ENCODE measurements around the gene CLN3. TPM values are rescaled to one million over a fixed set of nuclear protein-coding genes. Genes with fewer than 3 reads are reported as not detected.
"Not testable (repeated sequence)": the region's sequence is repeated elsewhere in the genome, so short reads cannot be mapped to it uniquely, and the experiment has no call there.

CLN3 gene
- total RNA-seq, 1 donor from 2014 or later, result 10.4 TPM

GRCh38 chr16:28500476-28501180, 8.8 kb upstream of the CLN3 start:
- peaks cover 4 to 16% (median 6%) of the 10 kb centered on the region in 3 donors for H3K27me3 ChIP-seq (ENCODE audit: control insufficient read depth in 3 of 3, insufficient read depth in 3 of 3, low read length in 3 of 3)
- not testable (repeated sequence) for H3K4me3 ChIP-seq (ENCODE audit: low read length in 3 of 3)

GRCh38 chr16:28499854-28500253, 8.0 kb upstream of the CLN3 start:
- H3K9ac ChIP-seq (ENCODE audit: low read depth in 1 of 3, low read length in 3 of 3), result no peak overlapping the region
- H3K9me3 ChIP-seq (ENCODE audit: control insufficient read depth in 3 of 3, low read length in 3 of 3), result no peaks in the 10 kb centered on the region
- no peak overlapping the region for H3K27ac ChIP-seq (ENCODE audit: low read depth, low read length)
- peaks cover under 1 to 14% (median 5%) of the 10 kb centered on the region in 3 donors for H3K27me3 ChIP-seq (ENCODE audit: control insufficient read depth in 3 of 3, insufficient read depth in 3 of 3, low read length in 3 of 3)
- no peaks in the 10 kb centered on the region for H3K4me1 ChIP-seq (ENCODE audit: control insufficient read depth in 3 of 3, insufficient read depth in 3 of 3, low read length in 3 of 3)
- H3K4me3 ChIP-seq (ENCODE audit: low read length in 3 of 3), result no peak overlapping the region
- no peaks in the 10 kb centered on the region for H3K36me3 ChIP-seq (ENCODE audit: control insufficient read depth in 3 of 3, insufficient read depth in 3 of 3, low read length in 3 of 3)

More at GRCh38 chr16:28500476-28501180, 8.8 kb upstream of the CLN3 start:
- not testable (repeated sequence) for H3K9me3 ChIP-seq (ENCODE audit: control insufficient read depth in 3 of 3, low read length in 3 of 3); H3K27ac ChIP-seq (ENCODE audit: low read depth, low read length); H3K9ac ChIP-seq (ENCODE audit: low read depth in 1 of 3, low read length in 3 of 3); H3K4me1 ChIP-seq (ENCODE audit: control insufficient read depth in 3 of 3, insufficient read depth in 3 of 3, low read length in 3 of 3); H3K36me3 ChIP-seq (ENCODE audit: control insufficient read depth in 3 of 3, insufficient read depth in 3 of 3, low read length in 3 of 3)

- Histone ChIP-seq H3K27ac (ENCODE audit: low read depth, low read length) (no peak overlapping the region), H3K4me1 (ENCODE audit: control insufficient read depth in 3 of 3, insufficient read depth in 3 of 3, low read length in 3 of 3) (no peaks in the 10 kb centered on the region), H3K27me3 (ENCODE audit: control insufficient read depth in 3 of 3, insufficient read depth in 3 of 3, low read length in 3 of 3) (peaks cover 0 to 12% (median 5%) of the 10 kb centered on the region in 3 donors), H3K36me3 (ENCODE audit: control insufficient read depth in 3 of 3, insufficient read depth in 3 of 3, low read length in 3 of 3) (no peaks in the 10 kb centered on the region), H3K9ac (ENCODE audit: low read depth in 1 of 3, low read length in 3 of 3) (no peak overlapping the region), H3K4me3 (ENCODE audit: low read length in 3 of 3) (no peak overlapping the region), H3K9me3 (ENCODE audit: control insufficient read depth in 3 of 3, low read length in 3 of 3) (no peaks in the 10 kb centered on the region)
Observed at GRCh38 chr16:28498666-28499381, 7.0 kb upstream of the CLN3 start.

- H3K4me3 ChIP-seq (ENCODE audit: low read length in 3 of 3), result no peak overlapping the region
- H3K36me3 ChIP-seq (ENCODE audit: control insufficient read depth in 3 of 3, insufficient read depth in 3 of 3, low read length in 3 of 3), result no peaks in the 10 kb centered on the region
- H3K27ac ChIP-seq (ENCODE audit: low read depth, low read length), result no peak overlapping the region
- no peak overlapping the region for H3K9ac ChIP-seq (ENCODE audit: low read depth in 1 of 3, low read length in 3 of 3)
- peaks cover 0 to 12% (median 5%) of the 10 kb centered on the region in 3 donors for H3K27me3 ChIP-seq (ENCODE audit: control insufficient read depth in 3 of 3, insufficient read depth in 3 of 3, low read length in 3 of 3)
- H3K9me3 ChIP-seq (ENCODE audit: control insufficient read depth in 3 of 3, low read length in 3 of 3), result no peaks in the 10 kb centered on the region
- no peaks in the 10 kb centered on the region for H3K4me1 ChIP-seq (ENCODE audit: control insufficient read depth in 3 of 3, insufficient read depth in 3 of 3, low read length in 3 of 3)
Observed at GRCh38 chr16:28497861-28498599, 6.2 kb upstream of the CLN3 start.

- Histone ChIP-seq H3K9me3 (ENCODE audit: control insufficient read depth in 3 of 3, low read length in 3 of 3) (no peaks in the 10 kb centered on the region), H3K4me1 (ENCODE audit: control insufficient read depth in 3 of 3, insufficient read depth in 3 of 3, low read length in 3 of 3) (no peaks in the 10 kb centered on the region), H3K9ac (ENCODE audit: low read depth in 1 of 3, low read length in 3 of 3) (no peak overlapping the region), H3K27ac (ENCODE audit: low read depth, low read length) (no peak overlapping the region), H3K4me3 (ENCODE audit: low read length in 3 of 3) (no peak overlapping the region), H3K27me3 (ENCODE audit: control insufficient read depth in 3 of 3, insufficient read depth in 3 of 3, low read length in 3 of 3) (peaks cover 0 to 12% (median 5%) of the 10 kb centered on the region in 3 donors), H3K36me3 (ENCODE audit: control insufficient read depth in 3 of 3, insufficient read depth in 3 of 3, low read length in 3 of 3) (no peaks in the 10 kb centered on the region)
Observed at GRCh38 chr16:28497386-28497785, 5.5 kb upstream of the CLN3 start.

- no peak overlapping the region for H3K27ac ChIP-seq (ENCODE audit: low read depth, low read length)
- H3K4me1 ChIP-seq (ENCODE audit: control insufficient read depth in 3 of 3, insufficient read depth in 3 of 3, low read length in 3 of 3), result no peaks in the 10 kb centered on the region
- peaks cover 0 to 8% (median 2%) of the 10 kb centered on the region in 3 donors for H3K27me3 ChIP-seq (ENCODE audit: control insufficient read depth in 3 of 3, insufficient read depth in 3 of 3, low read length in 3 of 3)
- H3K9ac ChIP-seq (ENCODE audit: low read depth in 1 of 3, low read length in 3 of 3), result no peak overlapping the region
- no peak overlapping the region for H3K4me3 ChIP-seq (ENCODE audit: low read length in 3 of 3)
- no peaks in the 10 kb centered on the region for H3K9me3 ChIP-seq (ENCODE audit: control insufficient read depth in 3 of 3, low read length in 3 of 3)
- H3K36me3 ChIP-seq (ENCODE audit: control insufficient read depth in 3 of 3, insufficient read depth in 3 of 3, low read length in 3 of 3), result no peaks in the 10 kb centered on the region
Observed at GRCh38 chr16:28496844-28497243, 5.0 kb upstream of the CLN3 start.

GRCh38 chr16:28495795-28496749, 4.2 kb upstream of the CLN3 start:
- Histone ChIP-seq H3K27me3 (ENCODE audit: control insufficient read depth in 3 of 3, insufficient read depth in 3 of 3, low read length in 3 of 3) (peaks cover 0 to 8% (median 2%) of the 10 kb centered on the region in 3 donors), H3K36me3 (ENCODE audit: control insufficient read depth in 3 of 3, insufficient read depth in 3 of 3, low read length in 3 of 3) (no peaks in the 10 kb centered on the region), H3K9me3 (ENCODE audit: control insufficient read depth in 3 of 3, low read length in 3 of 3) (no peaks in the 10 kb centered on the region), H3K9ac (ENCODE audit: low read depth in 1 of 3, low read length in 3 of 3) (no peak overlapping the region), H3K27ac (ENCODE audit: low read depth, low read length) (no peak overlapping the region), H3K4me3 (ENCODE audit: low read length in 3 of 3) (no peak overlapping the region), H3K4me1 (ENCODE audit: control insufficient read depth in 3 of 3, insufficient read depth in 3 of 3, low read length in 3 of 3) (peaks cover 2 to 4% (median 3%) of the 10 kb centered on the region in 3 donors)

GRCh38 chr16:28495098-28495793, 3.4 kb upstream of the CLN3 start:
- peak overlapping the region in 1 of 3 donors; percentile 2 for H3K9ac ChIP-seq (ENCODE audit: low read depth in 1 of 3, low read length in 3 of 3)
- H3K36me3 ChIP-seq (ENCODE audit: control insufficient read depth in 3 of 3, insufficient read depth in 3 of 3, low read length in 3 of 3), result no peaks in the 10 kb centered on the region
- peaks cover 2 to 5% (median 3%) of the 10 kb centered on the region in 3 donors for H3K4me1 ChIP-seq (ENCODE audit: control insufficient read depth in 3 of 3, insufficient read depth in 3 of 3, low read length in 3 of 3)
- H3K27me3 ChIP-seq (ENCODE audit: control insufficient read depth in 3 of 3, insufficient read depth in 3 of 3, low read length in 3 of 3), result peaks cover 0 to 8% (median 2%) of the 10 kb centered on the region in 3 donors
- H3K27ac ChIP-seq (ENCODE audit: low read depth, low read length), result no peak overlapping the region
- no peak overlapping the region for H3K4me3 ChIP-seq (ENCODE audit: low read length in 3 of 3)
- no peaks in the 10 kb centered on the region for H3K9me3 ChIP-seq (ENCODE audit: control insufficient read depth in 3 of 3, low read length in 3 of 3)
